HG03097 (cell line): Measurements from ENCODE around the gene C1QTNF7.

Experiments used
- ATAC-seq: cut with Tn5 transposase; IDR thresholded peaks from one replicate; pipeline ENCODE4 v1.9.1; 2021; ENCODE audit not compliant: unreplicated experiment, low FRiP score

The C1QTNF7 gene

GRCh38 chr4:15413010-15413622, 14.7 kb upstream of the C1QTNF7 start:
- no peak for ATAC-seq

GRCh38 chr4:15413623-15414019, 14.2 kb upstream of the C1QTNF7 start:
- no peak for ATAC-seq

- ATAC-seq = no peak
These were observed 13.2 kb upstream of the C1QTNF7 start for GRCh38 chr4:15414551-15415091.

- no peak for ATAC-seq
These were observed 11.2 kb upstream of the C1QTNF7 start for GRCh38 chr4:15416357-15417232.

- ATAC-seq = no peak
These were observed 10.6 kb upstream of the C1QTNF7 start for GRCh38 chr4:15417233-15417660.

- ATAC-seq = no peak
These were observed 8.9 kb upstream of the C1QTNF7 start for GRCh38 chr4:15418956-15419355.

- no peak for ATAC-seq
These were observed 7.2 kb upstream of the C1QTNF7 start for GRCh38 chr4:15420642-15421041.

- ATAC-seq = no peak
These were observed 4.5 kb upstream of the C1QTNF7 start for GRCh38 chr4:15423285-15423711.

- ATAC-seq = no peak
These were observed 2.3 kb upstream of the C1QTNF7 start for GRCh38 chr4:15425520-15425919.

GRCh38 chr4:15427161-15427560, 672 bp upstream of the C1QTNF7 start:
- no peak for ATAC-seq

- no peak for ATAC-seq
These were observed 778 bp downstream of the C1QTNF7 start for GRCh38 chr4:15428611-15429010.

- no peak for ATAC-seq
These were observed 6.3 kb downstream of the C1QTNF7 start for GRCh38 chr4:15434091-15434490.

GRCh38 chr4:15434676-15435075, 6.8 kb downstream of the C1QTNF7 start:
- ATAC-seq = no peak

- no peak for ATAC-seq
These were observed 8.7 kb downstream of the C1QTNF7 start for GRCh38 chr4:15436513-15436912.

- ATAC-seq = no peak
These were observed 11.2 kb downstream of the C1QTNF7 start for GRCh38 chr4:15438939-15439524.

GRCh38 chr4:15443371-15444160, 15.7 kb downstream of the C1QTNF7 start:
- ATAC-seq = no peak

- ATAC-seq = no peak
These were observed 16.4 kb downstream of the C1QTNF7 start for GRCh38 chr4:15444276-15444675.

GRCh38 chr4:15444879-15445547, 17.2 kb downstream of the C1QTNF7 start:
- no peak for ATAC-seq

GRCh38 chr4:15451181-15451865, 23.5 kb downstream of the C1QTNF7 start:
- no peak for ATAC-seq
